Measurements from ENCODE around the gene PLEKHA7. TPM values are rescaled to one million over a fixed set of nuclear protein-coding genes. Genes with fewer than 3 reads are reported as not detected.

PLEKHA7 gene
- total RNA-seq, 1 donor from 2014 or later, result 0.92 TPM

- TF ChIP-seq, protein P1, sequence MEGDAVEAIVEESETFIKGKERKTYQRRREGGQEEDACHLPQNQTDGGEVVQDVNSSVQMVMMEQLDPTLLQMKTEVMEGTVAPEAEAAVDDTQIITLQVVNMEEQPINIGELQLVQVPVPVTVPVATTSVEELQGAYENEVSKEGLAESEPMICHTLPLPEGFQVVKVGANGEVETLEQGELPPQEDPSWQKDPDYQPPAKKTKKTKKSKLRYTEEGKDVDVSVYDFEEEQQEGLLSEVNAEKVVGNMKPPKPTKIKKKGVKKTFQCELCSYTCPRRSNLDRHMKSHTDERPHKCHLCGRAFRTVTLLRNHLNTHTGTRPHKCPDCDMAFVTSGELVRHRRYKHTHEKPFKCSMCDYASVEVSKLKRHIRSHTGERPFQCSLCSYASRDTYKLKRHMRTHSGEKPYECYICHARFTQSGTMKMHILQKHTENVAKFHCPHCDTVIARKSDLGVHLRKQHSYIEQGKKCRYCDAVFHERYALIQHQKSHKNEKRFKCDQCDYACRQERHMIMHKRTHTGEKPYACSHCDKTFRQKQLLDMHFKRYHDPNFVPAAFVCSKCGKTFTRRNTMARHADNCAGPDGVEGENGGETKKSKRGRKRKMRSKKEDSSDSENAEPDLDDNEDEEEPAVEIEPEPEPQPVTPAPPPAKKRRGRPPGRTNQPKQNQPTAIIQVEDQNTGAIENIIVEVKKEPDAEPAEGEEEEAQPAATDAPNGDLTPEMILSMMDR (IDR thresholded peaks at IDR 0.05), result no peak
- Mint-ChIP-seq H3K36me3 (ENCODE audit: low read depth) (no peaks in the 10 kb centered on the region), H3K27me3 (ENCODE audit: low read depth) (no peaks in the 10 kb centered on the region), H3K9me3 (ENCODE audit: low read depth) (no peaks in the 10 kb centered on the region), H3K27ac (ENCODE audit: unreplicated experiment) (no peak overlapping the region), H3K4me3 (ENCODE audit: unreplicated experiment) (no peak overlapping the region), H3K4me1 (ENCODE audit: low read depth) (no peaks in the 10 kb centered on the region)
- no peak for DNase-seq (ENCODE audit: low spot score)
Observed at GRCh38 chr11:16959602-16960001, 54.6 kb downstream of the PLEKHA7 start.

DNA sequence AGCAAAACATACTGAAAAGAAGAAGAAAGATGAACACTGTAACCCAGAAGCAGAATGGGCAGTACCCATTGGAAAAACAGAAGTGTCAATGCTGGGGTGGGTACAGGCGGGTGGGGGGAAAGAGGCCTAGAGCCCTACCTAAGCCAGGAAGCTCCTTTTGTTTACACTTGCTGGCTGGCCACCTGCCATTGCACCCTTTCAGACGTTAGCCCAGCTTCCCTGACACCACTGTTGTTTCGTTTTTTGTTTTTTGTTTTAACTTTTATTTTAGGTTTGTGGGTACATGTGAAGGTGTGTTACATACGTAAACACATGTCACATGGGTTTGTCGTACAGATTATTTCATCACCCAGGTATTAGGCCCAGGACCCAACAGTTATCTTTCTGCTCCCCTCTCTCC is 55.4 kb downstream of the PLEKHA7 start:
- Mint-ChIP-seq H3K4me1 (ENCODE audit: low read depth) (no peaks in the 10 kb centered on the region), H3K9me3 (ENCODE audit: low read depth) (no peaks in the 10 kb centered on the region), H3K4me3 (ENCODE audit: unreplicated experiment) (no peak overlapping the region), H3K27ac (ENCODE audit: unreplicated experiment) (no peak overlapping the region), H3K27me3 (ENCODE audit: low read depth) (no peaks in the 10 kb centered on the region), H3K36me3 (ENCODE audit: low read depth) (no peaks in the 10 kb centered on the region)
- TF ChIP-seq, protein P1 (IDR thresholded peaks at IDR 0.05), result no peak
- no peak for DNase-seq (ENCODE audit: low spot score)

GRCh38 chr11:16956538-16957153 is 57.6 kb downstream of the PLEKHA7 start:
- no peak overlapping the region for H3K4me3 Mint-ChIP-seq (ENCODE audit: unreplicated experiment)
- H3K36me3 Mint-ChIP-seq (ENCODE audit: low read depth), result no peaks in the 10 kb centered on the region
- no peak for DNase-seq (ENCODE audit: low spot score)
- H3K4me1 Mint-ChIP-seq (ENCODE audit: low read depth), result no peaks in the 10 kb centered on the region
- no peak overlapping the region for H3K27ac Mint-ChIP-seq (ENCODE audit: unreplicated experiment)
- no peaks in the 10 kb centered on the region for H3K27me3 Mint-ChIP-seq (ENCODE audit: low read depth)
- TF ChIP-seq, protein P1 (IDR thresholded peaks at IDR 0.05), result no peak
- H3K9me3 Mint-ChIP-seq (ENCODE audit: low read depth), result no peaks in the 10 kb centered on the region

- Mint-ChIP-seq H3K27me3 (ENCODE audit: low read depth) (peaks cover 1% of the 10 kb centered on the region), H3K4me3 (ENCODE audit: unreplicated experiment) (no peak overlapping the region), H3K36me3 (ENCODE audit: low read depth) (no peaks in the 10 kb centered on the region), H3K4me1 (ENCODE audit: low read depth) (no peaks in the 10 kb centered on the region), H3K9me3 (ENCODE audit: low read depth) (no peaks in the 10 kb centered on the region), H3K27ac (ENCODE audit: unreplicated experiment) (no peak overlapping the region)
- DNase-seq (ENCODE audit: low spot score), result no peak
- TF ChIP-seq, protein P1 (IDR thresholded peaks at IDR 0.05), result no peak
Observed at GRCh38 chr11:16953663-16954062, 60.6 kb downstream of the PLEKHA7 start.

- no peaks in the 10 kb centered on the region for H3K4me1 Mint-ChIP-seq (ENCODE audit: low read depth)
Observed at GRCh38 chr11:16946477-16947282, 67.5 kb downstream of the PLEKHA7 start.

More at GRCh38 chr11:16946477-16947282, 67.5 kb downstream of the PLEKHA7 start:
- H3K9me3 Mint-ChIP-seq (ENCODE audit: low read depth), result no peaks in the 10 kb centered on the region
- no peak for DNase-seq (ENCODE audit: low spot score)
- H3K4me3 Mint-ChIP-seq (ENCODE audit: unreplicated experiment), result no peak overlapping the region
- H3K27me3 Mint-ChIP-seq (ENCODE audit: low read depth), result peaks cover 1% of the 10 kb centered on the region
- H3K36me3 Mint-ChIP-seq (ENCODE audit: low read depth), result no peaks in the 10 kb centered on the region
- no peak overlapping the region for H3K27ac Mint-ChIP-seq (ENCODE audit: unreplicated experiment)
- TF ChIP-seq, protein P1 (IDR thresholded peaks at IDR 0.05), result no peak

Data from chondrocyte (in vitro differentiated cells).